GM12873 (cell line): ENCODE measurements around the gene PADI4.

Experiments
- TF ChIP-seq, protein P1 (sequence below): IDR thresholded peaks from 2 replicates; pipeline ENCODE4 v1.5.1; 2012; ENCODE audit warnings: low read depth, mild to moderate bottlenecking, moderate library complexity, low read length, control low read depth; ENCODE audit not compliant: insufficient read depth; ENCODE audit errors: missing control alignments

The PADI4 gene

DNA sequence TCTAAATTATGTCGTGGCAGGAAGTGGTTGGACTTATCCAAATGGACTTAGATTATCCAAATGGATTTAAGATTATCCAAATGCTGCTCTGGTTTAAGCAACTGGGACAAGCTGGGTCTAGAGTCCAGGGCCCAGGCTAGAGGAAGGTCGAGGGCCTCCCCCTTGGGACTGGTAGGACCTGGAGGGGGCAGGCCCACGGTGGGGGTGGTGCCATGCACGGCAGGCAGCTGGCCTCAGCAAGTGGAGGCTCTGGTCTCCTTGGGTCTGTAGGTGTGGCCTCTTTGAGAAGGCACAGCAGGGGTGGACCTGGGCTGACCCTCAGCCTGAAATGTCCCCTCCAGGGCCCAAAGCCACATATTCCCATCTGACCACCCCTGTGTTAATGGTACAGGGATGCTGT is 93.8 kb downstream of the PADI4 start:
- TF ChIP-seq, protein P1, sequence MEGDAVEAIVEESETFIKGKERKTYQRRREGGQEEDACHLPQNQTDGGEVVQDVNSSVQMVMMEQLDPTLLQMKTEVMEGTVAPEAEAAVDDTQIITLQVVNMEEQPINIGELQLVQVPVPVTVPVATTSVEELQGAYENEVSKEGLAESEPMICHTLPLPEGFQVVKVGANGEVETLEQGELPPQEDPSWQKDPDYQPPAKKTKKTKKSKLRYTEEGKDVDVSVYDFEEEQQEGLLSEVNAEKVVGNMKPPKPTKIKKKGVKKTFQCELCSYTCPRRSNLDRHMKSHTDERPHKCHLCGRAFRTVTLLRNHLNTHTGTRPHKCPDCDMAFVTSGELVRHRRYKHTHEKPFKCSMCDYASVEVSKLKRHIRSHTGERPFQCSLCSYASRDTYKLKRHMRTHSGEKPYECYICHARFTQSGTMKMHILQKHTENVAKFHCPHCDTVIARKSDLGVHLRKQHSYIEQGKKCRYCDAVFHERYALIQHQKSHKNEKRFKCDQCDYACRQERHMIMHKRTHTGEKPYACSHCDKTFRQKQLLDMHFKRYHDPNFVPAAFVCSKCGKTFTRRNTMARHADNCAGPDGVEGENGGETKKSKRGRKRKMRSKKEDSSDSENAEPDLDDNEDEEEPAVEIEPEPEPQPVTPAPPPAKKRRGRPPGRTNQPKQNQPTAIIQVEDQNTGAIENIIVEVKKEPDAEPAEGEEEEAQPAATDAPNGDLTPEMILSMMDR = no peak

DNA sequence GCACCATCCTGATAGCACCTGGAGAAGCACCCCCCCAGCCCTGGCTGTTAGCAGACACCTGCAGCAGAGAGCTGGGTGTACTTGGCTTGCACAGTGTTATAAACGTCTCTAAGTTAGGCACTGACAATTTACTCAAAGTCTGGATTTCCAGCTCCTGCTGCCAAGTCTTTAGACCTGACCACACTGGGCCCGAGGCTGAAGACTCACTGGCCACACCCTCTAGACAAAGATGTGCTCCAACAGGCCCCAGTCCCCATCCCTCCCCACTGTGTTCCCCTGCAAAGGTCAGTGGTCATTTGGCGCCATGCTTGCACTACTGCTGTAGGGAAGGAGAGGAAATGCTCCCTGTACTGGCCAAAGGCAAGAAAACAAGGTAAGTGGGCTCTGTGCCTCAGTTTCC is 95.1 kb downstream of the PADI4 start:
- TF ChIP-seq, protein P1 = no peak

DNA sequence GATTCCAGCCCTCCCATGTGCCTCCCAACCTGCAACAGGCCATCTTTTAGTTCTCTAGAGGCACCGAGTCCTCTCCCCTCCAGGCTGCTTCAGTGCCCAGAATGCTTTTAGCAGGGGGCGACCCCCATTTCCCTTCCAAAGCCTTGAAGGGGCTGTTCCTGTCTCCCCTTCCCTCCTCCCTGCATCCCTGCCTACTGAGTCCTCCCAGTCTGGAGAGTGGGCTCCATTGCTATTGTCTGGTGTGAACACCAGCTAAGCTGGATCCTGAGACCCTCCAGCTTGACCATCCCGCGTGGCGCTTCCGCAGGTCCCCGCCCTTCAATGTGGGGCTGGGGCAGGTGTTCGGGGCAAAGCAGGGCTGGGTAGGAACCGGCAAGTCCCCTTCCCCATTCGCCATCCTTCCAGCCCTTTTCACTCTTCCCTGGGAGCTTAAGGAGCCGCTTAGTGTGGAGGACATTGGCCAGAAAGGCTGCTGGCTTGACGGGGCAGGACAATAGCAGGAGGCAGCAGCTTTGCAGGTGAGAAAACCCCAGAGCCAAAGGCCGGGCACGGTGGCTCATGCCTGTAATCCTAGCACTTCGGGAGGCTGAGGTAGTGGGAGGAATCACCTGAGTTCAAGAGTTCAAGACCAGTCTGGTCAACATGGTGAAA is 96.2 kb downstream of the PADI4 start:
- TF ChIP-seq, protein P1 = no peak

GRCh38 chr1:17404820-17405219 is 96.8 kb downstream of the PADI4 start:
- TF ChIP-seq, protein P1 = no peak

DNA sequence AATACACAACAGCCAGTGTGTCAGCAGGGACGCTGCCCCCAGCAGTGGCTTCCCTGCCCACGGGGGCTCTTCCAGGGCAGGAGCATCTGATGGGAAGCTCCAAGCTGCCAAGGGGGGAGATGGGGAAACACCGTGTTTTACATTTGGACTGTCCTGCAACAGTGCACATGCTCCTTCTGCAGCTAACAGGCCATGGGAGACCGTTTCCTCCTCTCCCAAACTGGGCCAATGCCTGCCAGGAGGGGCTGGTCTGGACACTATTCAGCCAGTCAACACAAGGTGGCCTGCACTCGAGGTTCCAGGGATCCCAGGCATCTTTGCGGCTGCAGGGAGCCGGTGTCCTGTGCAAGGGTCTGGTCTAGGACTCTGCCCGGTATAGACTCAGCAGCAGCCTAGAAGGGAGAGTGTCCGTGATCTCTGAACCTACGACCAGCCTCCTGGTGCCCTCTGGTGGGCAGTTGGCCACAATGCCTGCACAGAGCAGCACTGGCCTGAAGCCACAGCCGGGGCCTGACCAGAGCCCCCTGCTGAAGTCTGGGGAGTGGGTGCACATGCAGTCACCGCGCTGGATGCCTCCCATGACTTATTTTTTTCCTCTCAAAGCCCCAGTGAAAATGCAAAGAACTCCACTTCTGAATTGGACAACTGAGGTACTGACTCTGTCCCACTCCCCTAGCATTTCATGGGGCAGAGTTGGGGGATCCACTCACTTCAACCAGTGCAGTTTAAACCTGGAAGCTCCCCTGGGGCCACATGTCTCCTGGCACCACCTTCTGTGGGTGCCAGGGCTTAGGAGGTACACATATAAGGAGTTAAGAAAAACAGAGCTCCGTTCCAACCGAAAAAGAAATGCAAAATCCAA is 98.1 kb downstream of the PADI4 start:
- TF ChIP-seq, protein P1 = peak; percentile 90

DNA sequence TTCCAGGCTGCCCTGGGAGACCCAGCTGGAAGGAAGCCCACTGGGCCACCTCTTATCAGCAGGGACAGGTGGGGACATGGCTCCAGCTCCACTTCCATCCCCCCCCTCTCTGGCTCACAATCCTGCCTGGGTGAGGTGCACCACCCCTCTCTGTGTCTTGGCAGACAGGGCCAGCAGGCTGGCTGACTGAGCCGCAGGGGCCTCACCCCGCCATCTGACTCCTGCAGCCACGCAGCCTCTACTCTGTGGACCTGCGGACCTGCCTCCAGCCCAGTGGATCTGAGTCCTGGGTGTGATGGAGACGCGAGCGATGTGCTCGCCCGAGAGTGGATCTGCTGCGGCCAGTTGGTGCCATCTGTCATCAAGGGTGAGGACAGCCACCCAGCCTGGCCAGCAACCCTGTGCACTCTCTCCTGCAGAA is 101.4 kb downstream of the PADI4 start:
- TF ChIP-seq, protein P1 = no peak

DNA sequence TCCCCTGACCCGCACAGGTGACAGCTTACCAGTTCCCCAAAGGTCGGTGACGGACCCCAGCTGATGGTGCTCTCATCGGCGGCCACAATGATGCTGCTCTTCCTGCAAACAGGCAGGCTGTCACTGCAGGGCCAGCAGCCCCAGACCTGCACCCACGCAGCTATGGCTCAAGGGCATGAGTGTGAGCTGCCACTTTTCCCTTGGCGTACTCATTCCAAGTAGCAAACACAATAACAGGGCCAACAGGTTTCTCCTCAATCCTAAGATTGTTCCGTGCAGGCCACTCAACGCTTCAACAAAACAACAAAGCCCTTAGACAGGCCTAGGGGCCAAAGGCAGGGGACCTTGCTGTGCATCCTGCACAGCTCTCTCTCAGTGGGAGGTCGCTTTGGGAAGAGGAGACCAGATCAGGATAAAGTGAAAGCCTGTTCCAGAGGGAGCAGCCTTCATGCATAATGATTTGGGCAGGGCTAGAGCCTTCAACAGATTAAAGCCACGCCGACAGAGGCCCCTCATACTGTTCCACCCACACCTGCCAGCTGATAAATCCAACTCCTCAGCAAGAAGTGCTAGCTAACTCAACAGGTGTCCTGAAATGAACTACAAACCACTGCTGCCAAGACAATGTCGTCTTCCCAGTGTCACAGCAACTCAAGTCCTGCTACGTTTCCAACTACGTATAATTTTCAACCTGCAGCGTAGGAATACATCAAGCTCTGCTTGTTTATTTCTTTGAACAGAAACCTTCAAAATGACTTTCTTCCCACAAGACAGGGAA is 104.3 kb downstream of the PADI4 start:
- TF ChIP-seq, protein P1 = no peak
